Renal cortical epithelial cell (primary cell): ENCODE results near the gene ARHGAP36. TPM values are rescaled to one million over a fixed set of nuclear protein-coding genes. Genes with fewer than 3 reads are reported as not detected.

Experiments used
- DNase-seq: peaks from one replicate; pipeline ENCODE4 v3.0.0-alpha.2; 2011; ENCODE audit warnings: low read depth
- total RNA-seq: library from RNA; depleted of rRNA; stranded (reverse); fragments of >200 nt; gene quantifications from 2 replicates; pipeline ENCODE4 v1.2.3, GENCODE V29; 2014

Gene ARHGAP36
- total RNA-seq: 0.15 TPM in 1 of 2 replicates, not detected in the other

- DNase-seq: no peak
Observed at GRCh38 chrX:131058136-131058868, at the start of gene ARHGAP36. Gene ARHGAP36 (plus strand): TSS chrX:131058346. CDS start chrX:131081666, 23,320 bp downstream.

GRCh38 chrX:131010186-131010585 lies 48.0 kb upstream of the ARHGAP36 start:
- no peak for DNase-seq

GRCh38 chrX:131025336-131025735 lies 32.8 kb upstream of the ARHGAP36 start:
- no peak for DNase-seq

GRCh38 chrX:131032354-131033230 lies 25.6 kb upstream of the ARHGAP36 start:
- DNase-seq: no peak

GRCh38 chrX:131034063-131034462 lies 24.1 kb upstream of the ARHGAP36 start:
- DNase-seq: no peak

- no peak for DNase-seq
Observed at GRCh38 chrX:131040781-131041180, 17.4 kb upstream of the ARHGAP36 start.

- no peak for DNase-seq
Observed at GRCh38 chrX:131041667-131042066, 16.5 kb upstream of the ARHGAP36 start.

GRCh38 chrX:131045726-131046125 lies 12.4 kb upstream of the ARHGAP36 start:
- no peak for DNase-seq

- DNase-seq: no peak
Observed at GRCh38 chrX:131046596-131046995, 11.6 kb upstream of the ARHGAP36 start.

GRCh38 chrX:131047180-131047579 lies 11.0 kb upstream of the ARHGAP36 start:
- DNase-seq: no peak

GRCh38 chrX:131053076-131053475 lies 5.1 kb upstream of the ARHGAP36 start:
- no peak for DNase-seq

- DNase-seq: no peak
Observed at GRCh38 chrX:131054906-131055305, 3.2 kb upstream of the ARHGAP36 start.

GRCh38 chrX:131057706-131058105 lies 440 bp upstream of the ARHGAP36 start:
- DNase-seq: no peak

GRCh38 chrX:131059246-131059645 lies 1.1 kb downstream of the ARHGAP36 start:
- no peak for DNase-seq

GRCh38 chrX:131060147-131060546 lies 2.0 kb downstream of the ARHGAP36 start:
- no peak for DNase-seq

- no peak for DNase-seq
Observed at GRCh38 chrX:131061306-131061705, 3.2 kb downstream of the ARHGAP36 start.

- no peak for DNase-seq
Observed at GRCh38 chrX:131063613-131064012, 5.5 kb downstream of the ARHGAP36 start.

GRCh38 chrX:131066237-131066636 lies 8.1 kb downstream of the ARHGAP36 start:
- no peak for DNase-seq

- DNase-seq: no peak
Observed at GRCh38 chrX:131067216-131067615, 9.1 kb downstream of the ARHGAP36 start.

- no peak for DNase-seq
Observed at GRCh38 chrX:131067846-131068745, 9.9 kb downstream of the ARHGAP36 start.

- no peak for DNase-seq
Observed at GRCh38 chrX:131068945-131069719, 11.0 kb downstream of the ARHGAP36 start.
